ENCODE measurements around the gene KAZN.

KAZN gene

DNA sequence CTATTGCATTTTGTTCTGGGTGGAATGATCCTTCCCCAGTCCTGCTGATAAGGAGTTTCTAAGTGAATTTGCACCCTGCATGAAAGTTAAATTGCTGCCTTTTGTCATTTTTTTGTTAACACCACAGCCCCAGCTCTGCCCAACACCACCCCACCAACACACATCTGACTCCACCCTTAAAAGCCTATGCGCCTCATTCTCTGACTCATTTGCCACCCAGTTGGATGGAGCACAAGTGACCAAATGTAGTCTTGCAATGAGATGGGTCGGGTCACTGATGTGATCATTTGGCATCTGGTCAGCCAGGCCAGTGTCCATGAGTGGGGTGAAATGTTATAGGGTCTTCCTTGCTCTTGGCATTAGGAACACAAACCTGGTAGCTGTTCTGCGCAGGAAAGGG is 256.8 kb downstream of the KAZN start:
- no peak for DNase-seq (ENCODE audit: low read depth)

DNA sequence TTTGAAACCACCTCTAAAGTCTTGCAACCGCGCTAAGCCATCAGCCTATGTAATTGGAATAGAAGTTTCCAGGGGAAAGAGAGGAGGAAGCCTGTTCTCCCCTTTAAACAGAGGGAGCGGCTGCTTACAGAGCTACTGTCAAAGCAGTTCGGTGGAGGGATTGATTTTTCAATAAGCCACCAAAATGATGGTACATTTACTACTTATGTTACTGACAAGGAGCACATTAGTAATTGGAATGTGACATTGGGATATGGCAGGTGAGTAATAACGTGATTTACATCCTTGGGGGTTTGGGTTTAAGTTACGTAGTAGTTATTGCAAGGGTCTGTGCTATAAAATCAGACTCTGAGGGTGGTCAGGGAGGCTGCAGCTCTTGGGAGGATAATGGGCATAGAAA is 257.3 kb downstream of the KAZN start:
- no peak for DNase-seq (ENCODE audit: low read depth)

DNA sequence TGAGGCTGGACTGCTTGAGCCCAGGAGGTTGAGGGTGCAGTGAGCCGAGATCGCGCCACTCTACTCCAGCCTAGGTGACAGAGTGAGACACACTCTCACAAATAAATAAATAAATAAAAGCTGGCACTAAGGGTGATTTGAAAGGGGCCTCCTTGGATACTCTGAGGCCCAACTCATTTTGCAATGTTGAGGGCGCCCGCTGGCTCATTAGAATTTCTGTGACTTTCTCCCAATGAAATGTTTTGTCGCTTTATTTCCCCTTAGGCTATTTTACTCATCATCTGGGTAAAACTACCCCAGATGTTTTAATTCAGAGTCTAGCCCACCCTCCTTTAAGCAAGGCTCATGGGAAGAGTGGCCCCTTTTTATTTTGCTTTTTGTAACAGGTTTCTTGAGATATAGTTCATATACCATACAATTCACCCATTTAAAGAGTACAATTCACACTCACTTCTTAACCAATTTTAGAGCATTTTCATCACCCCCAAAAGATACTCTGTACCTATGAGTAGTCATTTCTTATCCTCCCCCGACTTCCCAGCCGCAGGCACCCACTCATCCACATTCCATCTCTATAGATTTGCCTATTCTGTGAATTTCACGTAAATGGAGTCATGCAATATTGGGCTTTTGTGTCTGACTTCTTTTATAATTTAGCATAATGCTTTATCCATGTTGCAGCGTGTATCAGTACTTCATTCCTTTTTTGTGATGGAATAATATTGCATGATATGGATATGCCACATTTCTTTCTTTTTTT is 259.1 kb downstream of the KAZN start:
- no peak for DNase-seq (ENCODE audit: low read depth)

DNA sequence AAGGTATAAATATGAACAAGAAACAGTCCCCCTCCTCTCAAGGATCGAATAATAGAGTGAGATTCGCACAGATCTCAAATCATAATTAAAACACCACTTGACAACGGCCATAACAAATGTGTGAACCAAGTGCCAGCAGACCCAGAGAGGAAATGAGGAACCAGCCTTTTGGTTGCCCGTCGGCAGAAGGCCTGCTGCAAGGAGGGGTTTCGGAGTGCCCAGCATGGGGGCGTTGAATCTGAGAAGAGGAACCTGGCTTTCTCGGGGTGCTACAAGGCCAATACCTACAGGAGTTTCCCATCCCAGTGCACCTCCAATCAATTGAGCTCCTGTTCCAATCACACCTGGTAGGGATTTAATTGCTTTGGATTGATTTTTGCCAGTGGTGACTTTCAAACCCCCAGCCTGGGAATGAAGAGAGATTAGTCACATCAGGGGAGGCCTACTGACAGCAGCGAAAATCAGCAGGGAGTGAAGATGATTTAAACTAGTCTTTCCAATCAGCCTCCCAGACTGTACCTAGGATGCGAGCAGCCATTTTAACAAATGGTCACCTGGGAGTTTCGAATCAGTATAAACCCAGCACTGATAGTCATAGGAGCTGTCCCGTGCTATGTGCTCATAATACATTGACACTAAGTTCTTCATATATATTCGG is 263.8 kb downstream of the KAZN start:
- no peak for DNase-seq (ENCODE audit: low read depth)

DNA sequence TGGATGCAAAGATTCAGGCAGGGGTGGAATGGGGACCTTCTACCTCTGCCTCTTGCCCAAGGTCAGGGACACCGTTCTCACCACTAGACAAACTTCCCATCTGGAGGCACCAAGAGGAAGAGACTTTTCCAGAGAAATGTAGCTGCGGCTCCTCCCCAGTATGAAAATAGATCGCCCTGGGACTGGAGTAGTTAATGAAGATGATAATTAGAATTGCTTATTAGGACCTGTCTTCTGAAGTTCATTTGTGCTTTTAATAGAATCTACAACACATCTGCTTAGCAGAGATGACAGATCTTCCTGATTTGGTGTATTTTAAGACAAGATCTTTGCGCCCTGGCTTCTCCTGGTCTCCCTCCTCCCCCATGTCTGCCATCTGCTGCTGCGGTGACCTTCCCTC is 266.6 kb downstream of the KAZN start:
- no peak for DNase-seq (ENCODE audit: low read depth)

DNA sequence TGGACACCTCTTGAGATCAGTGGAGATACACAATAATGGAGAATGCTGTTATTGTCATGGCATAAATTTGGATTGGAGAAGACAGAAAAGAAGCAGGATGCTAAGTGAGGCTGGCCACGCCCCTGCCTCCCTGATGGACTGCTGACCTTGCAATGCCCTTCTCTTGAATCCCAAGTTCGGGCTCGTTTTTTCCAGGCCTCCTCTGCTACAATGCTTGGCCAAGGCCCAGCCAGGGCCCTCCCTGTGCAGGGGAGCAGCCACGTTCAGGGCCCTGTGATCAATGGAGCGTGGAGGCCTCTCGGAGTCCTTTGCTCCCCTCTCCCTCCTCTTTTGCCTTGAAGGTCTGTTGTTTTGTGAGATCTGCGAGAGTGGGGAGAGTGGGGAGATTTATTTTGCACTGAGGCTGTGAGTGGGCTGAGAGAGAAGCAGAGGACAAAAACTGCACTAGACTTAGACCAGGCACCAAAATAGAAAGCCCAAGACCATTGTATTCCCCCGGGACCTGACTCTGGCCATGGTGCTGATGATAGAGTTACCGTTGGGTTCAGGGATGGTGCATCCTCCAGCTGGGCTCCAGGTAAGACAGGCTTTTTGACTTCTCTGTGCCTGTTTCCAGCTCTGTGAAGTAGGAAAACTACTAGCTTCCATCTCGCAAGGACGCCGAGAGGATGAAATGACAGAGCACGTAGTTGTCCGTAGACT is 268.6 kb downstream of the KAZN start:
- DNase-seq (ENCODE audit: low read depth) = no peak

DNA sequence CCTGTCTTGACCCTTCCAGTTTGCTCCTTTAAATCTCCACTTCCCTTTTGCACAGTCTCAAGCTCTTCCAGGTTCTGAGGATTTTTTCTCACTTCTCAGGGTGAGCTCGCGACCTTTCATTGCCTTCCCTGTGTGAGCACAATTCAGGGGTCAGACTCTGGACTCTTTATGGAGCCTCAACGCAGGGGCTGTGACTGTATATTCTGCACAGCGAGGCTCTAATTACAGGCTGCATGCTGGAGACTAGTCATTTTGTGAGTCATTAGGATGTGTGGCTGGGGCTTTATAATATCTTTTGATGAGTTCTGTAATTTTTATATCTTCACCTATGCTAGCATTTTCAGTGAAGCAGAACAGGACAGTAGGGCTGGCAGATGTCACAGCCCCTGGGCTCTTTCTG is 270.7 kb downstream of the KAZN start:
- no peak for DNase-seq (ENCODE audit: low read depth)

DNA sequence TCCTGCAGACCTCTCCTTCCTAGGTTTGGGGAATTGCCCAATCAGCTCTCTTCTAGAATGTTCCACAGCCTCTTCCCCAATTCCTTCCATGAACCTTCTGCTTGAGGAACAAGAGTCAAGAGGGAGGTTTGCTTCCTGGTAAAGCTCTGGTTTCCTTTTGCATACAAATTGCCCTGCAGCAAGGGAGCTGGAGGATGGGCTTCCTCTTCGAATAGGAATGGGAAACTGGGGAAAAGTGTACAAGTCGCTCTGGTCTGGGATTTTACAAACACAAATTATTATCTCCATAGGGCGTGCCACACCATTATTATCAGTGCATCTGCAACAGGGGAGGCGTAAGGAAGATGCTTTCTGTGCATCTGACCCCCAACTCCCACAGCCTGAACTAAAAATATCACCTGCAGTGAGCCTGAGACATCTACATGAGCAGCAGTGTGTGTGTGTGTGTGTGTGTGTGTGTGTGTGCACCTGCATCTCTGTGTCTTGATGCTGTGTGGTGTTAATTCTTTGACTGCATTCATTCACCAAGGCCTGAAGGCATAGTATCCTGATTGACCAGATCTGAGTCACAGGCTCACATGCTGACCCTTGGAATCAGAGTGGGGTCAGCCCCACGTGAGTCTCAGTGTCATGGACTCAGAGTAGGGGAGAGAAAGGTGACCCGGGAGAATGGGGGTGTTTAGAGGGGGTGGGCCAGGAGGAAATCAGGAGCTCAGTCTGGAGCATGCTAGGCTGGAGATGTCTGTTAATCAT is 272.9 kb downstream of the KAZN start:
- no peak for DNase-seq (ENCODE audit: low read depth)

DNA sequence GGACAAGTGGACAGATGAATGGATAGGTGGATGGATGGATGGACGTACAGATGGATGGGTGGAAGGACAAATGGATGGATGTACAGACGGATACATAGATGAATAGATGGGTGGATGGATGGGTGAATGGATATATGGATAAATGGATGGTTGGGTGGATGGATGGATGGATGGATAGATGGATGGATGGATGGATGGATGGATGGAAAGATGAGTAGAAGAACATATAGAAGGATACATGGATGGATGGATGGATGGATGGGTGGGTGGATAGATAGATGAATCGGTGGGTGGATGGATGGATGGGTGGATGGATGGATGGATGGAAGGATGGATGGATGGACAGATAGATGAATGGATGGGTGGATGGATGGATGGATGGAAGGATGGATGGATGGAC is 274.3 kb downstream of the KAZN start:
- DNase-seq (ENCODE audit: low read depth) = no peak

DNA sequence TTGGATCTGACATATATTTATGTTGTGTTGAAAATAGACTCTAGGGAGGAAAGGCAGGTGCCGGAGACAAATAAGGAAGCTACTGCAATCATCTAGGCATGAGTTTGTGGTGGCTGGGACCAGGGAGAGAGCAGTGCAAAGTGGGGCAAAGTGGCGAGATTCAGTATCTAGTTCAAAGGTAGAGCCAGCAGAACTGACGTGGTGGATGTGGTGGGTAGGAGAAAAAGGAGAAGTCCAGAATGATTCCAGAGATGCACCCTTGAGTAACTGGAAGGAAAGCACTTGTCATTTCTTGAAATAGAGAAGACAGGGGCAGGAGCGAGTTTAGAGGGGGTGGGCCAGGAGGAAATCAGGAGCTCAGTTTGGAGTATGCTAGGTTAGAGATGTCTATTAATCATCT is 275.2 kb downstream of the KAZN start:
- DNase-seq (ENCODE audit: low read depth) = no peak

DNA sequence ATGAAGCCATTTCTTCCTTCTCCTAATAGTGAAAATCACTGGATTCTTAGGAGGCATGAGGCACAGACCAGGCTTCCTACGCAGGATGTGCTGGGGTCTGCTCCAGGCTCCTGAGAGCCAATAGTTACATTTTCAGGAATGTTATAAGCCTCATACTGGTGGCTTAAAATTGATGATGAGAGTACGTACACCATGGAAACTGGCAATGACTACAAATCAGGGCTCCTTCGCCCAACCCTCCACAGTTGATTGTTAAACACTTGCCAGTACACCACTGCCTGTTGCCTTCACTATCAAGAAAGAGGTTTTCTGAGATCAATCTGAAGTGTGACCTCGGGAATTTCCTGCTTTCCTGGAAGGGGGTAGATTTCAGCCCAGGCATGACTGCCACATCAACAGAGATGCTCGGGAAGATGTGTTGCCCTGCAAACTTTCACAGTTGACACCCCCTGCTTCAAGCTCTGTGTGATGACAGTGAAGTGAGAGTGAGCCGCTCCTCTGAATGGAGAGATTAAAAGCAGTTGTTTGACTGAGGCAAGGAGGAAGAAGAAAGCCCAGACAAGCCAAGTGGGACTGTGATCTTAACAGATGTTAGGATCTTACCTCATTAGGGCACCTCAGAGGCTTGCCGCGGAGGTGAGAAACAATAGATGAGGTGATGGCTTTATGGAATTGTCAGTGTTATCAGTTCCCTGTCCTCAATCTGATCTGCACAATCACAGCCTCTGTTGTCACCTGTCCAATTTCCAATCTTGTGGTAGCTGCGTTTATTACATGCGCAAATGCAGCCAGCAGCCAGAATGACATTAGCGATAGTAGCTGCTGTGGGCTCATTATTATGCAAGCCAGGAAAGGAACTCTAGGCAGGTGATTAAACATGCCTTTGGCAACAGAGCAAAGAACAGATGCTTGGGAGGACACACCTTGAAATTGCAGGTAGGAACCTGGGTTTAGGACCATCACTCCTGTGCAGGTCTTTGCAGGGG is 277.3 kb downstream of the KAZN start:
- DNase-seq (ENCODE audit: low read depth) = no peak

DNA sequence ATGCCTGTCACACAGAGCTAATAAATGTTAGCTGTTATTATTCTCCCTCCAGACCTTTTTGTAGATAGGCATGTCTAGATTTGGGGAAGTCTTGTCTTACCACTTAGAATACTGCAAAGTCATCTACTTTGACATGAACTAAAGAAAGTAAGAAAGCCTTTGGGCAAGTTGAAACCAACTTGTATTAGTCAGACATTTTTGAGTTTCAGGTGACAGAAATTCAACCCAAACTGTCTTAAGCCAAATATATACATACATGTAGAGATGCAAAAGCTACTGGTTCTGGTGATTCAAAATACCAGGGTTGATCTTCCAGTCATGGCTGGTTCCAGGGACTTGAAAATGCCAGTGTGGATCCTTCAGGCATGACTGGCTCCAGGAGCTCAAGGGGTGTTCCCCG is 278.3 kb downstream of the KAZN start:
- no peak for DNase-seq (ENCODE audit: low read depth)

DNA sequence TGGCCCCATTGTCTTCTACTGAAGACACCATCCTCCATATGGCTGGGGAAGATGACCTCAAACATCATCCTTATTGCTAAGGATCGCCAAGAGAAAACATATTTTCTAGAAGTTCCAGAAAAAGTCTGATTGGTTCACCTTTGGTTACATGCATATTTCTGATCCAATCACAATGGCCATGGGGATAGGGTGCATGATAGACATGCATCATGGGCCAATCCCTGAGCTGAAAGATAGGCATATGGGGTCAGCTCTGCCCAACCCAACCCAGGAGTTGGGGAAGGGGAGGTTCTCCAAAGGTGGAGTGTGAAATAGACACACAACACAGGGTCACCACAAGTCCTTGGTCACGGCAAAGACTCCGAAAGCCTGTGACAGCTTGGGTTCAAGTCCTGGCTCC is 278.7 kb downstream of the KAZN start:
- DNase-seq (ENCODE audit: low read depth) = no peak

DNA sequence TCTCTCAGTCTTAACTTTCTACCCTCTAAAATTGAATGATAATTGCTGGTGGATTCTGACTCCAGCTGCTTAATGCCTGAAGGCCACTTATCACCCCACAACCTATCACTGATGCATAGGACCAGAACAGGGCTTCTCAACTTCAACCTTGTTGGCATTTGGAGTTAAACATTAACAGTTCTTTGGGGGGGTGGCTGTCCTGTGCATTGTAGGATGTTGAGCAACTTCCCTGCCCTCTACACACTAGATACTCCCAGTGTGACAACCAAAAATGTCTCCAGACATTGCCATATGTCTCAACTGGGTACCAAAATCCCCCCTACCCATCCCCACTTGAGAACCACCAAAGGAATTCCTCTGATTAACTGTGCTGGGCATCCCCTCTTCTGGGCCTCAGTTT is 279.6 kb downstream of the KAZN start:
- no peak for DNase-seq (ENCODE audit: low read depth)

DNA sequence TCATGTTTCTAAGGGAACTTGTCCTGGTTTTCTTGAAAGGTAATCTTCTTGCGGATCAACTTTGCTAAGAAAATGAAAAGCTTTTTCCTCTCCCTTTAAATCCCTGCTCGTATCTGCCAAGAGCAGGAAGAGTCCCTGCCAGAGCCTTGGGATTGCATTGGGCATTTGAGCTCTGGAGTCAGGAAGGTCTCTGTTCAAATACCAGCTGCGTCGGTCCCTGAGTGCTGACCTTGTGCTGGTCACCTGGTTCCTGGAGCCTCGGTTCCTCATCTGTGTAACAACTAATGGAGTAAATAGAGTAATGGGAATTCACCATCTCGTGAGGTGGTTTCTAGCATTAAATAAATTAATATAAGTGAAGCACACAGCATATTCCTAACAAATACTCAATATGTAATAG is 280.5 kb downstream of the KAZN start:
- no peak for DNase-seq (ENCODE audit: low read depth)

DNA sequence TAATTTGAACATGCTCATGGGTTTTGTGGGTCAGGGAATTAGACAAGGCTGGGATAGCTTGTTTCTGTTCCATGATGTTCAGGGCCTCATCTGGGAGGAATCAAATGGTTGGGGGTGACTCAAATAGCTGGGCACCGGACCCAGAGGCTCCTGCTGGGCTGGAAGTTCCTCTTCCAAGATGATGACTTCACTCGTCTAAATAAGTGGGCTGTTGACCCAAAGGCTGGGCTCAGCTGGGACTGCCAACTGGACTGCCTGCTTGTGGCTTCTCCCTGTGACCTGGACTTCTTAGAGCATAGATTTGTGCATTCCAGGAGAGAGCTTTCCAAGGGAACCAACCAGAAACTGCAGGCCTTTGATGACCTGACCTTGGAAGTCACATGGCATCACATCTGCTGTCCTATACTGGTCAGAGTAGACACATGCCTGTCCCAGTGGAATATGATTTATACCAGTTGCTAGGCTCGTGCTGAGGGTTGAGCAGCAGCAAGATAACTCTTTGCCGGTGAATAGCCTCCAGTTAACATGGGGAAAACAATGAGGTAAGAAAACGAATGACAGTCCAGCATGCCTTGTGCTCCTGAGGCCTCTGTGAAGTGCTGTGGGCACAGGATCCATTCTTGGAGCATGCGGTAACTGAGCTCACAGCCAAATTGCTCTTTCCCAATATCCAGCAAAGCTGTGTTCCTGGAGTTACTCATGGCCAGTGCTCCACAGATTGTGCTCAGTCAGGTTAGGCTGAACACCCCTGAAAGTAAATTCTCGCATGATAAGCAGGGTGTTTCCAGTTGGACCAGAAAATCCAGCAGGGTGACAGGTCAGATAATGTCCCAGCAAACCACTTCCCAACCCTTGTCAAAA is 282.2 kb downstream of the KAZN start:
- DNase-seq (ENCODE audit: low read depth) = no peak

DNA sequence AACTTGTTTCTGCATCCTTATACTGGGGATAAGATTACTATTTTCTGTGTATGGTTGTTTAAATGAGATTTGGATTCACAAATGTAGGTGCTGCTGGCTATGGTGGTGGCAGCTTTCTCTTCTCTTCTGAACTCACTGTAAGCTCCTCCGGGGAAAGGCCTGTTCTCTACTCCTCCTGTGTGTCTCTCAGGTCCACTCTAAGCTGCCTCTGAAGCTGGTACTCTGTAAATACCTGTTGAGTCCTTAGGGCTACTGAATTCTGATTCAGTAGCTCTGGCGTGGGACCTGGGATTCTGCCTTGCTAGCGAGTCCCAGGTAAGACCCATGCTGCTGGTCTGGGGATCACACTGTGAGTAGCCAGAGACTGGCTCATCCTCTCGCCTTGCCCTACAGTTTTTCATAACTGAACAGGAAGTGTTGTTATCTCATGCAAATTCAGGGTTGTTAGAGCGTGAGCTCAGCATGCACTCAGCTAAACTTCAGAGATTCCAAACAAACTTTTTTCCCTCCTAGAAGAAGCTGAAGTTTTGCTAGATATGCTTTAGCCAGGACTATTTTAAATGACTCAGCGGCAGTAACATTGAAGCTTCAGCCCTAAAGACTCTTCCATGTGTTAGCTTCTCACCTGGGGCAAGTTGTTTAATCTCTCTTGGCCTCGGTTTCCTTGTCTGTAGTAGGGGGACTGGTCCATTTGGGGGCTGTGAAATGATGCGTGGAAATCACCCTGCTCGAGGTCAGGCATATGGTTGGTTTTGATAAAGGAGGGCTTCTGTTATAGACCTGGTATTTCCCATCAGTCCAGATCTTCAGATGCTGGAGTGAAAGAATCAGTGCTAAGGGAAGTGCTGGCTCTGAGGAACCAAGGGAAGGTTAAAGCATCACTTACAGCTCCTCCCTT is 283.5 kb downstream of the KAZN start:
- no peak for DNase-seq (ENCODE audit: low read depth)

DNA sequence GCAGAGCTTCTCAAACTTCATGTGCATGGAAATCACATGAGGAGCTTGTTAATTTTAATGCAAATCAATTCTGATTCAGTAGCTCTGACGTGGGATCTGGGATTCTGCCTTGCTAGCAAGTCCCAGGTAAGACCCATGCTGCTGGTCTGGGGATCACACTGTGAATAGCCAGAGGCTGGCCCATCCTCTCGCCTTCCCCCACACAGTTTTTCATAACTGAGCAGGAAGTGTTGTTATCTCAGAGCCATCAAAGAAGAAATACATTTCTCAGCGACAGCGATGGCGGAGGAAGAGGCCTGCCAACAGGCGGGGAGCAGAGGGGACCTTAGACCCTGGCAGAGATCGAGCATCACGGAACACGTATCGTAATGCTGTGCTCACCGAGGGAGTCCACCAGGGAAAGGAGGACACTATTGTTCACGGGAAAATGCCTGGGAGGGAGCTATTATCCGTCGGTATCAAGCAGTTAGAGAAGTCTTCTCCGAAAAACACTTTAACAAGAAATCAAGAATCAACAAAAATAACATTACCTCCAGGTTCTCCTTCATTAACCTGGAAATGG is 286.2 kb downstream of the KAZN start:
- DNase-seq (ENCODE audit: low read depth) = no peak

DNA sequence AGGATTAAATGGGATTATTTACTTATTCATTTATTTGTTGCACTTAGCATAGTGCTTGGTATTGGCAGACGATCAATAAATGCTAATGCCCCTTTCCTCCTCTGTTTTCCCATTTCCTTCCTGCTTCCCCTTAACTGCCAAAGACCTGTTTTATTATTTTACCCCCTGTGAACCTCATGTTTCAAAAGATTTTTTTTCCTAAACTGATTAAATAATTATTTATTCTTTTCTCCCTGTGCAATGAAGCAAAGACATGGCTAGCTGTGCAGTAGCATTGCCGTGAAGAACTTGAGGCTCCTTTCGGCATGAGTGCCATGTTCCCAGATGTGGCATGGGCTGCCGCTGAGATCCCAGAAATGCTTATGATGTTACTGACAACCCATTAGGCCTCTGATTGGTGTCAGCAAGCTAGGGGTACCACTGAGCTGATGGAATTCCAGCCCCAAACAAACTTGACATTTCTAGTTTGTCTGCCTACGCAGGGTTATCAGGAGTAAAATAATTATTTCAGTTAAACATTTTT is 288.6 kb downstream of the KAZN start:
- DNase-seq (ENCODE audit: low read depth) = no peak
